Gastroesophageal sphincter (tissue), 3 donors: Measurements from ENCODE around the gene OXCT2.

Experiments used
- CTCF ChIP-seq, 4 experiments: fragments of 200-600 bp in 2 of 4; fragments of 450-650 bp in 2 of 4; sonication (generic) in 1 of 4; IDR thresholded peaks; one replicate each; pipeline ENCODE4 v1.5.1; 2017 to 2019; ENCODE audit warnings: antibody characterized with exemption in 4 of 4, mild to moderate bottlenecking in 2 of 4, moderate library complexity in 2 of 4
- POLR2A ChIP-seq, 2 donors: fragments of 450-650 bp; IDR thresholded peaks; one replicate each; pipeline ENCODE4 v1.6.1; 2017; ENCODE audit warnings: antibody characterized with exemption in 2 of 2, mild to moderate bottlenecking in 2 of 2, moderate library complexity in 1 of 2

- no peak for TF ChIP-seq POLR2A (IDR thresholded peaks at IDR 0.05)
- no peak for TF ChIP-seq CTCF (IDR thresholded peaks at IDR 0.05)
Measured at GRCh38 chr1:39752703-39753102, 18.4 kb downstream of the OXCT2 start.
